Smooth muscle cell (in vitro differentiated cells): Measurements from ENCODE around the gene SIPA1. TPM values are rescaled to one million over a fixed set of nuclear protein-coding genes. Genes with fewer than 3 reads are reported as not detected.

Experiments used
- DNase-seq: peaks from one replicate; lab custom pipeline; 2025; ENCODE audit not compliant: unreplicated experiment; lab: John Stamatoyannopoulos, UW
- H2AFZ ChIP-seq: fragments of 200-600 bp; sonication (generic); 2 replicates; pipeline ENCODE4 v1.6.0; 2016; ENCODE audit warnings: antibody characterized with exemption, low read depth, mild to moderate bottlenecking
- H3F3A ChIP-seq: fragments of 200-600 bp; sonication (generic); 2 replicates; pipeline ENCODE4 v1.6.0; 2017; ENCODE audit warnings: antibody characterized with exemption, low read depth
- H3K27ac ChIP-seq: fragments of 200-600 bp; sonication (generic); 2 replicates; pipeline ENCODE4 v1.5.1; 2016; ENCODE audit warnings: low read depth, mild to moderate bottlenecking
- H3K27me3 ChIP-seq: fragments of 200-600 bp; sonication (generic); 2 replicates; pipeline ENCODE4 v1.6.1; 2016; ENCODE audit warnings: low read depth, mild to moderate bottlenecking
- H3K36me3 ChIP-seq: fragments of 200-600 bp; sonication (generic); 2 replicates; pipeline ENCODE4 v1.5.1; 2016; ENCODE audit warnings: low read depth
- H3K4me1 ChIP-seq: fragments of 200-600 bp; sonication (generic); 2 replicates; pipeline ENCODE4 v1.5.1; 2016; ENCODE audit warnings: low read depth
- H3K4me2 ChIP-seq: fragments of 200-600 bp; sonication (generic); 2 replicates; pipeline ENCODE4 v1.6.0; 2016; ENCODE audit warnings: mild to moderate bottlenecking
- H3K4me3 ChIP-seq: fragments of 200-600 bp; sonication (generic); 2 replicates; pipeline ENCODE4 v1.5.1; 2016; ENCODE audit warnings: mild to moderate bottlenecking
- H3K79me2 ChIP-seq: fragments of 200-600 bp; sonication (generic); 2 replicates; pipeline ENCODE4 v1.6.0; 2016; ENCODE audit warnings: low read depth, mild to moderate bottlenecking
- H3K9ac ChIP-seq: fragments of 200-600 bp; sonication (generic); 2 replicates; pipeline ENCODE4 v1.6.0; 2016; ENCODE audit warnings: low read depth
- H3K9me3 ChIP-seq: fragments of 200-600 bp; sonication (generic); replicated peaks from 2 replicates; pipeline ENCODE4 v1.5.1; 2016; ENCODE audit warnings: low read depth
- H4K20me1 ChIP-seq: fragments of 200-600 bp; sonication (generic); 2 replicates; pipeline ENCODE4 v1.6.0; 2016; ENCODE audit warnings: low read depth
- CTCF ChIP-seq: fragments of 200-600 bp; sonication (generic); IDR thresholded peaks from 2 replicates; pipeline ENCODE4 v1.5.1; 2017; ENCODE audit warnings: borderline replicate concordance, mild to moderate bottlenecking, antibody characterized with exemption; ENCODE audit not compliant: insufficient read depth, poor library complexity, severe bottlenecking
- WGBS: methylation state at CpG from one replicate; pipeline ENCODE4 v1.1.7; 2016; ENCODE audit warnings: low lambda C conversion rate; 5-methylcytosine and 5-hydroxymethylcytosine counted together
- polyA plus RNA-seq: library from polyadenylated mRNA; unstranded; fragments of >200 nt; fragmentation: Nextera tagmentation; extraction: Ambion mirVana; gene quantifications from 2 replicates; pipeline ENCODE4 v1.2.1, GENCODE V29; 2016
- total RNA-seq: library from RNA; depleted of rRNA; stranded (reverse); fragments of >200 nt; gene quantifications from 2 replicates; pipeline ENCODE4 v1.2.3, GENCODE V29; 2014

The SIPA1 gene
- total and polyA plus RNA-seq, 2 experiments from 2014 or later: 9.8 to 67.6 TPM

- TF ChIP-seq CTCF: no peak
- no peaks in the 10 kb centered on the region for H4K20me1 ChIP-seq
- H3K27ac ChIP-seq: no peak overlapping the region
- H3K9ac ChIP-seq: no peak overlapping the region
- peaks cover 5% of the 10 kb centered on the region for H3F3A ChIP-seq
- H3K27me3 ChIP-seq: no peaks in the 10 kb centered on the region
- 70% methylated on average over 22 of the region's 22 CpGs for WGBS
- no peaks in the 10 kb centered on the region for H3K79me2 ChIP-seq
- H3K4me2 ChIP-seq: peak overlapping the region; percentile 82
- H3K4me1 ChIP-seq: peaks cover 16% of the 10 kb centered on the region
- DNase-seq: no peak
- no peak overlapping the region for H2AFZ ChIP-seq
- no peaks in the 10 kb centered on the region for H3K9me3 ChIP-seq
- peak overlapping the region; percentile 40 for H3K4me3 ChIP-seq
- no peaks in the 10 kb centered on the region for H3K36me3 ChIP-seq
These were observed 44.9 kb upstream of the SIPA1 start for GRCh38 chr11:65592858-65593517.

- Histone ChIP-seq H3K4me1 (peaks cover 16% of the 10 kb centered on the region), H2AFZ (no peak overlapping the region)
These were observed 44.1 kb upstream of the SIPA1 start for GRCh38 chr11:65593518-65594414.

GRCh38 chr11:65595131-65595530 lies 42.8 kb upstream of the SIPA1 start:
- Histone ChIP-seq H3K4me1 (peaks cover 16% of the 10 kb centered on the region), H3K4me3 (no peak overlapping the region), H3K27me3 (no peaks in the 10 kb centered on the region), H2AFZ (no peak overlapping the region), H3K9ac (no peak overlapping the region), H3K27ac (no peak overlapping the region), H3K4me2 (no peak overlapping the region), H3F3A (peaks cover 5% of the 10 kb centered on the region), H3K36me3 (no peaks in the 10 kb centered on the region), H3K79me2 (no peaks in the 10 kb centered on the region), H4K20me1 (no peaks in the 10 kb centered on the region), H3K9me3 (no peaks in the 10 kb centered on the region)
- 95% methylated on average over 3 of the region's 3 CpGs for WGBS
- TF ChIP-seq CTCF: no peak
- DNase-seq: no peak

More at GRCh38 chr11:65593518-65594414, 44.1 kb upstream of the SIPA1 start:
- no peaks in the 10 kb centered on the region for H3K27me3 ChIP-seq
- TF ChIP-seq CTCF: peak; percentile 58
- H3K36me3 ChIP-seq: no peaks in the 10 kb centered on the region
- H3F3A ChIP-seq: peaks cover 5% of the 10 kb centered on the region
- H3K4me3 ChIP-seq: no peak overlapping the region
- no peaks in the 10 kb centered on the region for H3K79me2 ChIP-seq
- no peaks in the 10 kb centered on the region for H4K20me1 ChIP-seq
- H3K4me2 ChIP-seq: no peak overlapping the region
- no peak overlapping the region for H3K9ac ChIP-seq
- no peaks in the 10 kb centered on the region for H3K9me3 ChIP-seq
- WGBS: 87% methylated on average over 26 of the region's 26 CpGs
- DNase-seq: no peak
- no peak overlapping the region for H3K27ac ChIP-seq
